ENCODE results near the gene PDRG1. TPM values are rescaled to one million over a fixed set of nuclear protein-coding genes. Genes with fewer than 3 reads are reported as not detected.

The PDRG1 gene
- total RNA-seq, 1 donor from 2014 or later, result 21.2 TPM

GRCh38 chr20:31908016-31908415, 43.8 kb downstream of the PDRG1 start:
- H3K27ac Mint-ChIP-seq (ENCODE audit: unreplicated experiment), result no peak overlapping the region
- peaks cover 10% of the 10 kb centered on the region for H3K4me1 Mint-ChIP-seq (ENCODE audit: unreplicated experiment)
- DNase-seq (ENCODE audit: low spot score), result no peak
- H3K4me3 Mint-ChIP-seq (ENCODE audit: unreplicated experiment), result no peak overlapping the region
- TF ChIP-seq CTCF (IDR thresholded peaks at IDR 0.05; ENCODE audit: unreplicated experiment), result no peak
- peaks cover 11% of the 10 kb centered on the region for H3K27me3 Mint-ChIP-seq (ENCODE audit: unreplicated experiment)
- H3K9me3 Mint-ChIP-seq (ENCODE audit: unreplicated experiment), result no peaks in the 10 kb centered on the region
- peaks cover 3% of the 10 kb centered on the region for H3K36me3 Mint-ChIP-seq (ENCODE audit: low read depth, unreplicated experiment)

- H3K9me3 Mint-ChIP-seq (ENCODE audit: unreplicated experiment), result no peaks in the 10 kb centered on the region
- H3K4me1 Mint-ChIP-seq (ENCODE audit: unreplicated experiment), result peaks cover 4% of the 10 kb centered on the region
- no peak for DNase-seq (ENCODE audit: low spot score)
- peaks cover 3% of the 10 kb centered on the region for H3K36me3 Mint-ChIP-seq (ENCODE audit: low read depth, unreplicated experiment)
- no peak overlapping the region for H3K27ac Mint-ChIP-seq (ENCODE audit: unreplicated experiment)
- no peak overlapping the region for H3K4me3 Mint-ChIP-seq (ENCODE audit: unreplicated experiment)
- no peak for TF ChIP-seq CTCF (IDR thresholded peaks at IDR 0.05; ENCODE audit: unreplicated experiment)
- H3K27me3 Mint-ChIP-seq (ENCODE audit: unreplicated experiment), result peaks cover 9% of the 10 kb centered on the region
Measured at GRCh38 chr20:31907046-31907445, 44.8 kb downstream of the PDRG1 start.

- Mint-ChIP-seq H3K27ac (ENCODE audit: unreplicated experiment) (no peak overlapping the region), H3K36me3 (ENCODE audit: low read depth, unreplicated experiment) (peaks cover 3% of the 10 kb centered on the region), H3K4me1 (ENCODE audit: unreplicated experiment) (no peaks in the 10 kb centered on the region), H3K9me3 (ENCODE audit: unreplicated experiment) (no peaks in the 10 kb centered on the region), H3K27me3 (ENCODE audit: unreplicated experiment) (peaks cover 9% of the 10 kb centered on the region), H3K4me3 (ENCODE audit: unreplicated experiment) (no peak overlapping the region)
- TF ChIP-seq CTCF (IDR thresholded peaks at IDR 0.05; ENCODE audit: unreplicated experiment), result no peak
- no peak for DNase-seq (ENCODE audit: low spot score)
Measured at GRCh38 chr20:31906001-31906400, 45.8 kb downstream of the PDRG1 start.

- no peaks in the 10 kb centered on the region for H3K4me1 Mint-ChIP-seq (ENCODE audit: unreplicated experiment)
- H3K27me3 Mint-ChIP-seq (ENCODE audit: unreplicated experiment), result peaks cover 6% of the 10 kb centered on the region
- DNase-seq (ENCODE audit: low spot score), result no peak
- peak; percentile 13 for TF ChIP-seq CTCF (IDR thresholded peaks at IDR 0.05; ENCODE audit: unreplicated experiment)
- H3K4me3 Mint-ChIP-seq (ENCODE audit: unreplicated experiment), result no peak overlapping the region
- H3K27ac Mint-ChIP-seq (ENCODE audit: unreplicated experiment), result no peak overlapping the region
- peaks cover 2% of the 10 kb centered on the region for H3K36me3 Mint-ChIP-seq (ENCODE audit: low read depth, unreplicated experiment)
- H3K9me3 Mint-ChIP-seq (ENCODE audit: unreplicated experiment), result no peaks in the 10 kb centered on the region
Measured at GRCh38 chr20:31903627-31904386, 48.0 kb downstream of the PDRG1 start.

GRCh38 chr20:31901615-31902014, 50.2 kb downstream of the PDRG1 start:
- Mint-ChIP-seq H3K27ac (ENCODE audit: unreplicated experiment) (no peak overlapping the region), H3K9me3 (ENCODE audit: unreplicated experiment) (no peaks in the 10 kb centered on the region), H3K4me1 (ENCODE audit: unreplicated experiment) (no peaks in the 10 kb centered on the region), H3K27me3 (ENCODE audit: unreplicated experiment) (peaks cover 3% of the 10 kb centered on the region), H3K4me3 (ENCODE audit: unreplicated experiment) (no peak overlapping the region), H3K36me3 (ENCODE audit: low read depth, unreplicated experiment) (no peaks in the 10 kb centered on the region)
- TF ChIP-seq CTCF (IDR thresholded peaks at IDR 0.05; ENCODE audit: unreplicated experiment), result no peak
- no peak for DNase-seq (ENCODE audit: low spot score)

Measured in endothelial cell (in vitro differentiated cells).